GM20431 (cell line): ENCODE results near the gene KCNIP4.

Experiments used
- in situ Hi-C: fragments of 300-500 bp; cut with MseI, MboI; formaldehyde crosslinking; loops from one replicate; pipeline ENCODE4 v1.15.0; 2020; ENCODE audit warnings: low sequenced_read_pairs; ENCODE audit not compliant: unreplicated experiment

The KCNIP4 gene

DNA sequence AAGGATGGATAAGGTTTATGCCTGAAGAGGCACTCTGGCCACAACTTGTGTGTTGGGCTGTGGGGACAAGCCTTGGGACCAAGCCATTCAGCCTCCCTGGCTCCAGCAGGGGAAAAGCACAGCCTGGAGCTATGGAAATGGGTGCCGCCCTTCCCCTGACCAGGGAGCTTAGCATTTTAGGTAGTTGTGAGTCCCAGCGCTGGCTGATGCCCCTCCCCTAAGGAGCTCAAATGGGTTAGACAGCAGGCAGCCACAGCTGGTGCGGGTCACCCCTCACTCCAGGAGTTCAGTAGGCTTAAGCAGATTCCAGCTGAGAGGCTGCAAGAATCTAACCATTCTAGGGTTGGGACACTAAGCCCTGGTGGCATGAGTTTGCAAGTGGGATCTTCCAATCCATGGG, 172.9 kb downstream of the KCNIP4 start:
- in situ Hi-C loops: loop anchor here (25.0 kb wide), 1 partner anchor 612 kb away; no protein-coding TSS in a partner anchor

DNA sequence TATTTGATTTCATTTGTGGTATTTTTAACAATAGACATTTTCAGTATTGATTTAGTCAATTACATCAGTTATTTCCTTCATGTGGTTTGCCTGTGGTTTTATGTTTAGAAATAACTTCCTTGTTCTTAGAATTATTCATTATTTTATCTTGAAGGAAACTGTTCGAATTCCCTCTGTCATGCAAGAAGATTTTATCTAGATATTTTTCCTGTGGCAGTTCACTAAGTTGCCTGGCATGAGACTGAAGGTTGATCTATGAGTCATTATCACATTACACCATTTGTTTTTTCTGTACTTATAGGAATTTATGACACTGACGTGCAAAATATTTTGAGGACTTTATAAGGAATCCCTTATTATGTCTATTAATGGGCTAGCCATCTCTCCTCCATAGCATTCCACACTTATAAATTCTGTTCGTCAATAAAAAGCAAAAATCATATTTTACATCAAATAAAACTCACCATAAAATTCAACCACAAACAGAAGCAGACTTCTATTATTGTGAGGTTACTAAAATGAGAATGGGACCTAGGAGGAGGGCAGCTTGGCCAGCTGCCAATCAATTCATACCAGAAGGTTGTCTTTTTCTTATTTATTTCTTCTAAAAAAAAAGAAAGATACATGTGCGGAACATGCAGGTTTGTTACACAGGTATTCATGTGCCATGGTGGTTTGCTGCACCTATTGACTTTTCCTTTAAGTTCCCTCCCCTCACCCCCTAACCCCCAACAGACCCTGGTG, 179.0 kb downstream of the KCNIP4 start:
- in situ Hi-C loops: loop anchor here (25.0 kb wide), 1 partner anchor 982 kb away; no protein-coding TSS in a partner anchor

DNA sequence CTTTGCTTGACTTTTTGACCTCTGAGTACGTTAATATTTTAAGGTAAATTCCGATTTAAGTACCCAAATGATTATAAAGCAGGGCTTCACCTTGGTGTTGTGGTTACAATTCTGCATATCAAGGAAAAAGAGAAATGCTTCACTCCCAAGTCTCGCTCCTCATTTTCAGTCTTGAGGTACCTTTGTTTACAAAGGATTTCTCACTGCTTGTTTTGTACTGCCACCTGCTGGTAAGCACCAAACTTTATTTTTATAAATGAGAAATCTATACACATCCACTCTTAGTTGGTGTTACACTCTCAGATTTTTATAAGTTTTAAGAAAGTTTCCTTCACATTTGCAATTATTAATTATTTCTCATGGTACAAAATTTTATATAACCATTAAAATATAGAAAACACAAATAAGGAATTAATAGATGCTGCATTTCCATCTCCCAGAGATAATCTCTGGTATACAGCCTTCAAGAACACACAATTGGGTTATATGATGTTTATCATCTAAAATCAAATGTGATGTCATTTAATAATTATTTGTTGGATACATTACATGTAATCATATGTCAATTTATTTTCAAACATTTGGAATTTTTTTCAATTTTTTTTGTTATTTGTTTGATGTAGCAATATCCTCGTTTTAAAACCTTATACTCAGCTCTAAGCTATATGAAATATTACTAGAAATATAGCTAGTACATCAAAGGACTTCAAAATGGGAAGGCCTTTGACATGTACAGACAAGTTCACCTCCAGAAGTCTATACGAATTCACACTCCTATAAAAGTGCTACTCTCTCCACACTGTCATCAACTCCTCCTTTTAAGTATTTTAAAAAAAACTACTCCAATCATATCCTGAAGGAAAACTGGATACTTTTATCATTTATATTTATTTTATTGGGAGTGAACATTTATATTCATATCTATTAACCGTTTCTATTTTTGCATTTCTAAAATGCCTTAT, 179.9 kb downstream of the KCNIP4 start:
- in situ Hi-C loops: loop anchor here (25.0 kb wide), 1 partner anchor 981 kb away; no protein-coding TSS in a partner anchor

DNA sequence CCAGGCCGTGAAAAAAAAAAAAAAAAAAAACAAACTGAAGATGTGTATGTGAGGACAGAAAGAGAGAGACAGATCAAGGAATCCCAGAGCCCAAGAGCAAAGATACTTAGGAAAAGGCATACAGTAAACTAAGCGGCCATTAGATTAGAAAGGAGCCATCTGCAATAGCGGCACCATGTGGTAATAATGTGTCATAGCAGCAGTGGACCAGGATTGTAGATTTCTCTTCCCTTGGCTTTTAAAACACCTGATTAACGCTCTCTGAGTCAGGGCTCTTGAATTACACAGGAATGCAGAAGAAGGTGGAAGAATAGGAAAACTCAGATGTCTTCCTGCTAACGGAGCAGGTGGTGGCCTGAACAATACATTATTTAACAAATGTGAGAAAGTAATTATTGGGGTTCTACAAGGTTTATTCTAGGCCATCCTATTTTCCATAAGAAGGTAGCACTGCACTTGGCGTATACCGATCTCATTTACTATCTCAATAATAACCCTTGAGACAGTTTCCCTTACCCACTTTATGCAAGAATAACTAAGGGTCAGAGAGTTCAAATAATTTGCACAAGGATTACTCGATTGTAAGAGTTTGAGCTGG, 182.7 kb downstream of the KCNIP4 start:
- in situ Hi-C loops: loop anchor here (25.0 kb wide), 1 partner anchor 979 kb away; no protein-coding TSS in a partner anchor

- in situ Hi-C loops: loop anchor here (25.0 kb wide), 1 partner anchor 977 kb away; no protein-coding TSS in a partner anchor
Observed at GRCh38 chr4:21763855-21764254, 184.7 kb downstream of the KCNIP4 start.

DNA sequence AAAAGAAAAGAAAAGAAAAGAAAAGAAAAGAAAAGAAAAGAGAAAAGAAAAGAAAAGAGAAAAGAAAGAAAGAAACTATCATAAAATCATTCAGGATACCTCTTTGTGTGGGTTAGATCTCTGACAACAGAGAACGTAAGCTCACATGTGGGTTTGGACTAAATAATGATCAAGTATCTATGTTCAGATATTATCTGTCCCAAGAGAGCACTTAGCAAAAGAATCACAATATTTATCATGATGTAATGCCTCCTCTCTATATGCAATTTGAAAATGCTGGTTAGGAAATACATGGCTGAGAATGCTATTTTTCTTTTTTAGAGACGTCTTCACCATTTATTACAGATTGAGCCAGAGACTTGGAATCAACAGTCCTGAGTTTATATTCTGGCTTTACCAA, 191.3 kb downstream of the KCNIP4 start:
- in situ Hi-C loops: loop anchor here (25.0 kb wide), 1 partner anchor 970 kb away; no protein-coding TSS in a partner anchor

DNA sequence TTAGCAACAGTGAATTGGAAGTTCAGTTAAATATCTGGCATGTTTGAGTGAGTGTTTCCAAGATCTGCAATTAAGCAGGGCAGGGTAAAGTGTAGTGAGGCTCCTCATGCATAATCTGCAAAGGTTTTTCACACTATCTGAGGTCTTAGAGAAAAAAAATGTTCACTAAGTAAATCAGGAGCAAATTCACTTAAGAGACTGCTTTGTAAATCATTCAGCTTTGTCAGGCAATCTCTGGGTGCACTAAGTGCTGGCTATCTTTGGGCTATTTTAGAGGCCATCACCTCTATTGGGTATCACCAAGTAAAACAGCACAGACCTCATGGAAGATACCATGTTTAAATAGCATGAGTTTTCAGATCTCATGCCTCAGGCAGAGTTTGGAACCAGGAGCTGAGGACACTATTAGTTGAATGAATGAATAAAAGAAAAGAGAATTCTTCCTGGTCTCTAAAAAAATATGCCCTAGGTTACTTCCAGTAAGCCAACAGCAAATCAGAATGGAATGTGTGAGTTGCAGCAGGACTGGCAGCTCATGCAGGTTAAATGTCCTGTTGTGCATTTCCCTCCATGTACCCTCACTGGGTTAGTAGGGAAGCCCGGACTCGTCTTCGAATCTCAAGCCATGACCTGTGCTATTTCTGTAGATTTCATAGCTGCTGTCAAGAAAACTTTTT, 195.3 kb downstream of the KCNIP4 start:
- in situ Hi-C loops: loop anchor here (25.0 kb wide), 1 partner anchor 966 kb away; no protein-coding TSS in a partner anchor

GRCh38 chr4:21752616-21753015, 196.0 kb downstream of the KCNIP4 start:
- in situ Hi-C loops: loop anchor here (25.0 kb wide), 1 partner anchor 965 kb away; no protein-coding TSS in a partner anchor

GRCh38 chr4:21749924-21750323, 198.6 kb downstream of the KCNIP4 start:
- in situ Hi-C loops: loop anchor here (25.0 kb wide), 1 partner anchor 963 kb away; no protein-coding TSS in a partner anchor

DNA sequence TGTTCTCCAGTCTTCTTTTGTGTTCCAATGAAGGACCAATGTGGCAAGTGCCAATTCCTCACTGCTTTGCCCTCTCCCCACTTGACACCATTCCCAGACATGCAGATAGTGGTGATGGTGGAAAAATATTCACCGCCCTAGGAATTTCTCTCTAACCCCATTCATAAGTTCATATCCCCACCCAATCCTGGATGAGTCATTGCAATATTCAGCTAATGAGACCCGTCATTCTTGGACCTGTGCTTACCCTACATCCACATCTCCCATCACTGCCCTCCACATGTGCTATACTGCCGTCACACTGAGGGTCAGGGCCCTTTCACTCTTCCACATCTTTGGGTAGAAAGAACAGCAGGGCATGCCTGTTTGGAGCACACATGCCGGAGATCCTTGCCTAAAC, 199.2 kb downstream of the KCNIP4 start:
- in situ Hi-C loops: no loop called here

DNA sequence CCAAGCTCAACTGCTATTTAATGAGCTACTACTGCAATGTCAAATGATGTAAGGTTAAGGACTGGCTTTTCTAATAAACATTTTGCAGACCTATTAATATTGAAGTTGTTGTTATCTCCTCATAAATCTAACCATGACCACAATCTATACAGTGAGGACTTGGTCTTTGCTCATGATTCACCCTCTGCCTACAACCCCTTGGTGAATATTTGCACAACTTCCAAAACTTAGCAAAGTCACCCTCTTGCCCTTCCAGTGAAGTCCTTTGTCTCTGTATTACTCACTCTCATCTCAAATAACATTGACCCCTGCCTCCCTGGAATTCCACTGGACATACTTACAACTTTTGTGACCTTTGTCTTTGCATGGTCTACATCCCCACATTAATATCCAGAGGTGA, 204.5 kb downstream of the KCNIP4 start:
- in situ Hi-C loops: no loop called here

GRCh38 chr4:21742326-21742725, 206.2 kb downstream of the KCNIP4 start:
- in situ Hi-C loops: no loop called here

GRCh38 chr4:21738821-21739220, 209.8 kb downstream of the KCNIP4 start:
- in situ Hi-C loops: no loop called here

GRCh38 chr4:21735866-21736265, 212.7 kb downstream of the KCNIP4 start:
- in situ Hi-C loops: no loop called here

- in situ Hi-C loops: no loop called here
Observed at GRCh38 chr4:21733894-21734630, 214.5 kb downstream of the KCNIP4 start.

DNA sequence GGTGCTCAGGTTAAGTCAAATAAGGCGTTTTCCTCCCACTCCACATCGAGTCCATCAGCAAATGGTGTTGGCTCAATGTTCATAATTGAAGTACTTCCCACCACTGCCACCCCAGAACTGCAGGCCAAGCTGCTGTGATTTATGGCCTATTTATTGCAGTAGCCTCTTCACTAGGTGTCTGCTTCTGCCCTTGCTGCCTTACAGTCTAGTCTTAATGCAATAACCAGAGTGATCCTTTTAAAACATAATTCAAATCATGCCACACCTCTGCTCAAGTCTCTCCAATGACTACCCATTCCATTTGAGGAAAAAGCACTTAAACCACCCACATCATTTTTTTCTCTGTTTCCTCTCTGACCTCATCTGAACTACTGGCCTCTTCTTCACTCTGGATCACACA, 220.3 kb downstream of the KCNIP4 start:
- in situ Hi-C loops: no loop called here

DNA sequence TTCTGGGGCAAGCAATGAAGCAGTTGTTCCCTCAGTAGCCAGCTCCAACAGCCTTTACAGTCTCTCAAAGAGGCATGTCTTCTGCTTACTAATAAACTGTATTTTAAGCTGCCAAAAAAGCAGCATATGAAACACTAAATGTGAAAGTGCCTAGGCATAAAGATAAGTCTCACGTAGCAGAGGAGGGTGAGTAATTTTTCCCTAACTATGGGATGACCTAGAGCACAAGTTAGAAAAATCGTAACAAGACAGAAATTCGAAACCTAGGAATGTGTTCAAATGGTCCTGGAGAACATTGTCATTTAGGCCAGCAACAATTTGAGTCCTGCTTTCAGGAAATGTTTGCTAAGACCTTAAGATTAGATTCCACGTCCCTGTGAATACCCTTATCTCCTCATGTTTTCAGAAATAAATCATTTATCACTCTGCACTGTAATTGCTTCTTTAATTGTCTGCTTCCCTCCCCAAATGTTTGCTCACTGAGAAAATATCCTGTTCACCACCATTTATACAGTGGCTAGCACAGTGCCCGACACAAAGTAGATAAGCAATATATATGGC, 222.2 kb downstream of the KCNIP4 start:
- in situ Hi-C loops: no loop called here

DNA sequence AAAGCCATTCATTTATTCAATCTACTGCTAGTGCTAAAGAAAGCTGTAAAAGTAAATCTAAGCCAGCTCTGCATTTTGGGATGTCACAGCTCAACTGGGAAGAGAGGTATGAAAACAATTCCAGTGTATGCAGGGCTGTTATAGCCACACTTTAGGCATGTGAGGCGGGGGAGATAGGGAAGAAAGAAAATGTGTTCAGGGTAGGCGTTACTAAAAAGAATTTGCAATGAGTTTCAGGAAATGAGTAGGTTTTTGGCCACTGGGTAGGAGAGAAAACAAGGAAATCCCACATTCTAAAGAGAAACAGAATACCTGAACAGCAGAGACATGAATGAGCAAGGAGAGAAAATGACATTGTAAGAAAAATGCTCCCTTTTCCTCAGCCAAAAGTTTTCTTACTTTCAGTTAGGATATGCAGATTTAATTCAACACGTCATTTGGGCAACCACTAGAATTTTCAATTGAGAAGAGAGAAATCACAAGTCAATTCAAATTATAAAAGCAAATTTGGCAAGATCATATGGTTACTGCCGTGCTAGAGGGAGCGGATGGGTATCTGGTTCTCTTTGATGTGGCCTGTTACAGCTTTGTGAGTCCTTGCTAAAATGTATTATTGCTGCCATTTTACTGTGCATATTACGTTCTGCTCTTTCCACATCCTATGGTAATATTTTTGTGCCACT, 226.3 kb downstream of the KCNIP4 start:
- in situ Hi-C loops: no loop called here
